Measurements from ENCODE around the gene PLXND1. TPM values are rescaled to one million over a fixed set of nuclear protein-coding genes. Genes with fewer than 3 reads are reported as not detected.

The PLXND1 gene
- polyA plus RNA-seq, 1 donor from 2014 or later = 0.05 TPM

DNA sequence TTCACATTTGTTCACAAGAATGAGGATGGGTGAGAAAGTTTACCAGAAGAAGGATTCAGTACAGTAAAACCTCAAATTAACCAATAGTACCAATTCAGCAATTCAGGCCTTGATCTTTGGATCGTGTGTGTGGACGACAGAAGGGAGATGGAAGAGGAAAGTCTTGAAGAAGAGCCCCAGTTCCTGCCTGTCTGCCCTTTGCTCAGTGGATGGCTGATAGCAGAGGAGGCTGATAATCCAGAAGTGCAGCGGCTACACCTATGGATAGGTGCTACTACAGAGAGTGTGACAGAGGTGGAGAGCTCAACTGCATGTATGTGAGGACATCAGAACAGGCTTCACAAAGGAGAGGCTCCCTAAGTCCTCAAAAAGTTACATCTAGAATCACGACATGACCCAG, 29.2 kb upstream of the PLXND1 start:
- Histone ChIP-seq H4K20me1 (ENCODE audit: insufficient read depth) (no peaks in the 10 kb centered on the region), H3K9ac (ENCODE audit: low read length) (no peak overlapping the region), H3K9me2 (ENCODE audit: insufficient read depth, low read length) (no peaks in the 10 kb centered on the region), H3K4me2 (ENCODE audit: low read length) (no peak overlapping the region), H2AFZ (ENCODE audit: low read depth, low read length) (no peak overlapping the region), H3K36me3 (ENCODE audit: insufficient read depth, low read length) (no peaks in the 10 kb centered on the region), H3K9me3 (ENCODE audit: low read length) (peaks cover 3% of the 10 kb centered on the region), H3K79me2 (replicated peaks; ENCODE audit: insufficient read depth, low read length) (no peaks in the 10 kb centered on the region), H3K27ac (ENCODE audit: low read length) (no peak overlapping the region), H3K4me3 (ENCODE audit: low read length) (no peak overlapping the region), H3F3A (ENCODE audit: insufficient read depth, low read length, poor library complexity, severe bottlenecking) (no peaks in the 10 kb centered on the region), H3K27me3 (ENCODE audit: insufficient read depth, low read depth, low read length) (no peaks in the 10 kb centered on the region)
- TF ChIP-seq SMC3 (conservative IDR thresholded peaks at IDR 0.05; ENCODE audit: poor library complexity) (no peak), EP300 (conservative IDR thresholded peaks at IDR 0.05; ENCODE audit: poor library complexity, severe bottlenecking) (no peak), RAD21 (conservative IDR thresholded peaks at IDR 0.05) (no peak), EZH2 (IDR thresholded peaks at IDR 0.05; ENCODE audit: borderline replicate concordance, insufficient read depth, low read length, poor library complexity, severe bottlenecking) (no peak), TAF1 (IDR thresholded peaks at IDR 0.05; ENCODE audit: low read depth) (no peak), POLR2AphosphoS5 (IDR thresholded peaks at IDR 0.05) (no peak), MXI1 (conservative IDR thresholded peaks at IDR 0.05; ENCODE audit: poor library complexity, severe bottlenecking) (no peak)
- TF ChIP-seq, protein P1, sequence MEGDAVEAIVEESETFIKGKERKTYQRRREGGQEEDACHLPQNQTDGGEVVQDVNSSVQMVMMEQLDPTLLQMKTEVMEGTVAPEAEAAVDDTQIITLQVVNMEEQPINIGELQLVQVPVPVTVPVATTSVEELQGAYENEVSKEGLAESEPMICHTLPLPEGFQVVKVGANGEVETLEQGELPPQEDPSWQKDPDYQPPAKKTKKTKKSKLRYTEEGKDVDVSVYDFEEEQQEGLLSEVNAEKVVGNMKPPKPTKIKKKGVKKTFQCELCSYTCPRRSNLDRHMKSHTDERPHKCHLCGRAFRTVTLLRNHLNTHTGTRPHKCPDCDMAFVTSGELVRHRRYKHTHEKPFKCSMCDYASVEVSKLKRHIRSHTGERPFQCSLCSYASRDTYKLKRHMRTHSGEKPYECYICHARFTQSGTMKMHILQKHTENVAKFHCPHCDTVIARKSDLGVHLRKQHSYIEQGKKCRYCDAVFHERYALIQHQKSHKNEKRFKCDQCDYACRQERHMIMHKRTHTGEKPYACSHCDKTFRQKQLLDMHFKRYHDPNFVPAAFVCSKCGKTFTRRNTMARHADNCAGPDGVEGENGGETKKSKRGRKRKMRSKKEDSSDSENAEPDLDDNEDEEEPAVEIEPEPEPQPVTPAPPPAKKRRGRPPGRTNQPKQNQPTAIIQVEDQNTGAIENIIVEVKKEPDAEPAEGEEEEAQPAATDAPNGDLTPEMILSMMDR (IDR thresholded peaks at IDR 0.05; ENCODE audit: poor library complexity, severe bottlenecking) = no peak
- TF ChIP-seq, protein P2, sequence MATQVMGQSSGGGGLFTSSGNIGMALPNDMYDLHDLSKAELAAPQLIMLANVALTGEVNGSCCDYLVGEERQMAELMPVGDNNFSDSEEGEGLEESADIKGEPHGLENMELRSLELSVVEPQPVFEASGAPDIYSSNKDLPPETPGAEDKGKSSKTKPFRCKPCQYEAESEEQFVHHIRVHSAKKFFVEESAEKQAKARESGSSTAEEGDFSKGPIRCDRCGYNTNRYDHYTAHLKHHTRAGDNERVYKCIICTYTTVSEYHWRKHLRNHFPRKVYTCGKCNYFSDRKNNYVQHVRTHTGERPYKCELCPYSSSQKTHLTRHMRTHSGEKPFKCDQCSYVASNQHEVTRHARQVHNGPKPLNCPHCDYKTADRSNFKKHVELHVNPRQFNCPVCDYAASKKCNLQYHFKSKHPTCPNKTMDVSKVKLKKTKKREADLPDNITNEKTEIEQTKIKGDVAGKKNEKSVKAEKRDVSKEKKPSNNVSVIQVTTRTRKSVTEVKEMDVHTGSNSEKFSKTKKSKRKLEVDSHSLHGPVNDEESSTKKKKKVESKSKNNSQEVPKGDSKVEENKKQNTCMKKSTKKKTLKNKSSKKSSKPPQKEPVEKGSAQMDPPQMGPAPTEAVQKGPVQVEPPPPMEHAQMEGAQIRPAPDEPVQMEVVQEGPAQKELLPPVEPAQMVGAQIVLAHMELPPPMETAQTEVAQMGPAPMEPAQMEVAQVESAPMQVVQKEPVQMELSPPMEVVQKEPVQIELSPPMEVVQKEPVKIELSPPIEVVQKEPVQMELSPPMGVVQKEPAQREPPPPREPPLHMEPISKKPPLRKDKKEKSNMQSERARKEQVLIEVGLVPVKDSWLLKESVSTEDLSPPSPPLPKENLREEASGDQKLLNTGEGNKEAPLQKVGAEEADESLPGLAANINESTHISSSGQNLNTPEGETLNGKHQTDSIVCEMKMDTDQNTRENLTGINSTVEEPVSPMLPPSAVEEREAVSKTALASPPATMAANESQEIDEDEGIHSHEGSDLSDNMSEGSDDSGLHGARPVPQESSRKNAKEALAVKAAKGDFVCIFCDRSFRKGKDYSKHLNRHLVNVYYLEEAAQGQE (IDR thresholded peaks at IDR 0.05; ENCODE audit: borderline replicate concordance) = no peak

DNA sequence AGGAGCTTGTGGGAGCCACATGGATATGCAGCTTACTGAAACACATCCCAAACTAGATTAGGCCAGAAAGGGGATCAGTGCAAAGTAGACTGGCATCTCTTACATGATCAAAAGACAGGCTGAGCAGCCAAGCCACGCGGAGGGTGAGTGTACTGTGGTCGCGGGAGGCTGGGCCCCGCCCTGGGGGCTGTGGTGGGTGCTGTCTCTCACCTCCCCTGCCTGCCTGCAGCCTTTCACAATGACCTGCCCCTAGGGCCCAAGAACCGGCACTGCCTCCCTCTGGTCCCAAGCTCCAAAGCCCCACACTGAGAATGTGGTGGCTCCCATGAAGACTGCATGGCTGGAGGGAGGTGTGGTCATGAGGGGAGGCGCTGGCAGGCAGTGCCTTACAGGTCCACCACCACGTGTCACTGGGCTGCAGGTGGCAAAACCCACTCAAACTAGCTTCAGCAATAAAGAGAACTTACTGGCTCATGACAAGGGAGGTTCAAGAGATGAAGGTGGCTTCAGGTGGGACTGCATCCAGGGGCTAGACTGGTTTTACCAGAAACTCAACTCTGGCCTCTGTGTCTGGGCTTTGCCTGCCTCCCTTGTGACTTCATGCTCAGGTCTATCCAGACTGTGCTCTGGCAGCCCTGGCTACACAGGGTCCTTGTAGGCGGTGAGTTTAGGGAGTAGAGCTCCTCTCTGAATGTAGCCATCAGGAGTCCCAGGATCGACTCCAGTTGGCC, 27.4 kb upstream of the PLXND1 start:
- no peaks in the 10 kb centered on the region for H3K79me2 ChIP-seq (replicated peaks; ENCODE audit: insufficient read depth, low read length)
- no peaks in the 10 kb centered on the region for H3K27me3 ChIP-seq (ENCODE audit: insufficient read depth, low read depth, low read length)
- H3K4me2 ChIP-seq (ENCODE audit: low read length) = no peak overlapping the region
- H3K4me3 ChIP-seq (ENCODE audit: low read length) = no peak overlapping the region
- peaks cover 3% of the 10 kb centered on the region for H3K9me3 ChIP-seq (ENCODE audit: low read length)
- H3F3A ChIP-seq (ENCODE audit: insufficient read depth, low read length, poor library complexity, severe bottlenecking) = no peaks in the 10 kb centered on the region
- H3K27ac ChIP-seq (ENCODE audit: low read length) = no peak overlapping the region
- H3K9ac ChIP-seq (ENCODE audit: low read length) = no peak overlapping the region
- H2AFZ ChIP-seq (ENCODE audit: low read depth, low read length) = no peak overlapping the region
- H3K9me2 ChIP-seq (ENCODE audit: insufficient read depth, low read length) = no peaks in the 10 kb centered on the region
- no peaks in the 10 kb centered on the region for H3K36me3 ChIP-seq (ENCODE audit: insufficient read depth, low read length)
- TF ChIP-seq, protein P2 (IDR thresholded peaks at IDR 0.05; ENCODE audit: borderline replicate concordance) = no peak
- TF ChIP-seq TAF1 (IDR thresholded peaks at IDR 0.05; ENCODE audit: low read depth) (no peak), POLR2AphosphoS5 (IDR thresholded peaks at IDR 0.05) (no peak)
- H4K20me1 ChIP-seq (ENCODE audit: insufficient read depth) = no peaks in the 10 kb centered on the region
